HepG2 (cell line): ENCODE measurements around the gene PRR29. TPM values are rescaled to one million over a fixed set of nuclear protein-coding genes. Genes with fewer than 3 reads are reported as not detected.
A peak's percentile ranks its signal among the peaks of the same experiment; 100 is the strongest.

Source experiments
- ATRX ChIP-seq: sonication (generic); formaldehyde crosslinking; IDR thresholded peaks from 2 replicates; pipeline ENCODE4 v1.4.0; 2020; ENCODE audit warnings: missing genetic modification reagents, borderline replicate concordance
- E2F2 ChIP-seq: sonication (generic); formaldehyde crosslinking; IDR thresholded peaks from 2 replicates; pipeline ENCODE4 v1.4.0; 2020; ENCODE audit warnings: missing genetic modification reagents, borderline replicate concordance
- ETV5 ChIP-seq: IDR thresholded peaks from 2 replicates; pipeline ENCODE4 v1.6.1; 2018; ENCODE audit warnings: missing biosample characterization, missing genetic modification reagents, inconsistent platforms, borderline replicate concordance
- FOXC1 ChIP-seq: sonication (generic); formaldehyde crosslinking; IDR thresholded peaks from 2 replicates; pipeline ENCODE4 v1.8.0; 2022; ENCODE audit warnings: mild to moderate bottlenecking, missing genetic modification reagents, borderline replicate concordance
- FOXP4 ChIP-seq: sonication (generic); formaldehyde crosslinking; IDR thresholded peaks from 2 replicates; pipeline ENCODE4 v1.4.0; 2020; ENCODE audit warnings: missing genetic modification reagents
- GLI4 ChIP-seq: sonication (generic); formaldehyde crosslinking; IDR thresholded peaks from 2 replicates; pipeline ENCODE4 v1.5.1; 2020; ENCODE audit warnings: missing genetic modification reagents, mild to moderate bottlenecking, moderate library complexity, borderline replicate concordance
- HMG20A ChIP-seq: IDR thresholded peaks from 2 replicates; pipeline ENCODE4 v1.6.1; 2016; ENCODE audit warnings: borderline replicate concordance
- KDM5A ChIP-seq: fragments of 200-600 bp; sonication (generic); IDR thresholded peaks from 2 replicates; pipeline ENCODE4 v1.7.0; 2018; ENCODE audit warnings: antibody characterized with exemption, mild to moderate bottlenecking, low read length, borderline replicate concordance
- MXI1 ChIP-seq: IDR thresholded peaks from 3 replicates; pipeline ENCODE4 v1.6.1; 2012; ENCODE audit warnings: low read depth, low read length, inconsistent platforms, borderline replicate concordance
- PCBP1 ChIP-seq: fragments of 200-400 bp; formaldehyde crosslinking; IDR thresholded peaks from 2 replicates; pipeline ENCODE4 v1.6.1; 2017; ENCODE audit warnings: mild to moderate bottlenecking, low read depth, low read length, borderline replicate concordance
- PTBP1 ChIP-seq: fragments of 200-400 bp; formaldehyde crosslinking; IDR thresholded peaks from 2 replicates; pipeline ENCODE4 v1.6.1; 2018; ENCODE audit warnings: low read length, low read depth; ENCODE audit not compliant: poor library complexity, severe bottlenecking
- RCOR2 ChIP-seq: IDR thresholded peaks from 2 replicates; pipeline ENCODE4 v1.6.1; 2016; ENCODE audit warnings: missing biosample characterization, missing genetic modification reagents
- SALL1 ChIP-seq: sonication (generic); formaldehyde crosslinking; IDR thresholded peaks from 2 replicates; pipeline ENCODE4 v1.8.0; 2022; ENCODE audit warnings: mild to moderate bottlenecking, missing genetic modification reagents
- SCMH1 ChIP-seq: sonication (generic); formaldehyde crosslinking; IDR thresholded peaks from 2 replicates; pipeline ENCODE4 v1.9.0; 2021; ENCODE audit warnings: missing genetic modification reagents, mild to moderate bottlenecking, borderline replicate concordance
- SMAD3 ChIP-seq: sonication (generic); formaldehyde crosslinking; IDR thresholded peaks from 2 replicates; pipeline ENCODE4 v1.4.0; 2020; ENCODE audit warnings: missing genetic modification reagents
- SOX5 ChIP-seq: IDR thresholded peaks from 2 replicates; pipeline ENCODE4 v1.6.1; 2016; ENCODE audit warnings: borderline replicate concordance
- TBX3 ChIP-seq: fragments of 450-650 bp; IDR thresholded peaks from 2 replicates; pipeline ENCODE4 v1.6.1; 2017; ENCODE audit warnings: antibody characterized with exemption, mild to moderate bottlenecking, inconsistent platforms, borderline replicate concordance
- TCF7 ChIP-seq: sonication (generic); IDR thresholded peaks from 2 replicates; pipeline ENCODE4 v1.6.1; 2016; ENCODE audit warnings: antibody characterized with exemption, low read depth
- YEATS2 ChIP-seq: sonication (generic); formaldehyde crosslinking; IDR thresholded peaks from 2 replicates; pipeline ENCODE4 v1.4.0; 2020; ENCODE audit warnings: missing genetic modification reagents, borderline replicate concordance
- ZFP90 ChIP-seq: sonication (generic); formaldehyde crosslinking; IDR thresholded peaks from 2 replicates; pipeline ENCODE4 v1.8.0; 2022; ENCODE audit warnings: missing genetic modification reagents, mild to moderate bottlenecking, inconsistent platforms, borderline replicate concordance
- ZGPAT ChIP-seq: IDR thresholded peaks from 2 replicates; pipeline ENCODE4 v1.6.1; 2016; ENCODE audit warnings: mild to moderate bottlenecking
- ZMYM3 ChIP-seq: sonication (generic); formaldehyde crosslinking; IDR thresholded peaks from 2 replicates; pipeline ENCODE4 v1.5.1; 2020; ENCODE audit warnings: mild to moderate bottlenecking, missing genetic modification reagents
- ZNF138 ChIP-seq: sonication (generic); formaldehyde crosslinking; IDR thresholded peaks from 2 replicates; pipeline ENCODE4 v1.5.0; 2020; ENCODE audit warnings: mild to moderate bottlenecking, low read depth, missing genetic modification reagents
- ZNF18 ChIP-seq: sonication (generic); formaldehyde crosslinking; IDR thresholded peaks from 2 replicates; pipeline ENCODE4 v1.8.0; 2022; ENCODE audit warnings: mild to moderate bottlenecking, missing genetic modification reagents; ENCODE audit not compliant: insufficient replicate concordance
- ZNF776 ChIP-seq: sonication (generic); formaldehyde crosslinking; IDR thresholded peaks from 2 replicates; pipeline ENCODE4 v1.4.0; 2020; ENCODE audit warnings: mild to moderate bottlenecking, missing genetic modification reagents
- polyA plus RNA-seq, 8 experiments: library from polyadenylated mRNA; depleted of rRNA in 3 of 8; stranded (reverse) in 7 of 8; unstranded in 1 of 8; fragments of >200 nt; fragmentation: Illumina TruSeq in 4 of 8; extraction: Trizol in 4 of 8; gene quantifications; 2 replicates each; pipeline versions ENCODE4 v1.2.1 to v1.2.3, GENCODE V29; 2011 to 2016; ENCODE audit warnings: low read depth in 4 of 8, missing spikeins in 1 of 8, mixed read lengths in 1 of 8; ENCODE audit not compliant: insufficient read depth in 1 of 8
- total RNA-seq, 5 experiments: library from RNA; depleted of rRNA; stranded (reverse); fragments of >200 nt; fragmentation: Illumina TruSeq; extraction: Trizol; gene quantifications; 2 replicates each; pipeline ENCODE4 v1.2.3, GENCODE V29; 2016; ENCODE audit warnings: low read depth in 1 of 5

Gene PRR29
- total and polyA plus RNA-seq, 2 of the 13 experiments (the other 11 are each of a cell fraction or from before 2014, with no cell fraction given), result 0.07 to 0.20 TPM

GRCh38 chr17:63962298-63962744 lies 35.8 kb upstream of the PRR29 start (continued):
- TF ChIP-seq ETV5 (CRISPR knock-in tag) (no peak), ZMYM3 (CRISPR knock-in tag) (peak; percentile 13; the same call in 1 of the 2 replicates), E2F2 (no peak), FOXC1 (no peak), PCBP1 (no peak), KDM5A (no peak), HMG20A (CRISPR knock-in tag) (peak; percentile 97; the same call in 1 of the 2 replicates), FOXP4 (CRISPR knock-in tag) (peak; percentile 61), TBX3 (peak; percentile 60; the same call in 1 of the 2 replicates), GLI4 (CRISPR knock-in tag) (0 out of 2 replicates have a peak, but pooled peaks have one; percentile 39), ZNF776 (CRISPR knock-in tag) (no peak), TCF7 (0 out of 2 replicates have a peak, but pooled peaks have one; percentile 39), RCOR2 (CRISPR knock-in tag) (peak; percentile 61; the same call in 1 of the 2 replicates), MXI1 (peak; percentile 24; the same call in 1 of the 3 replicates), SCMH1 (CRISPR knock-in tag) (no peak), ZFP90 (CRISPR knock-in tag) (0 out of 2 replicates have a peak, but pooled peaks have one; percentile 26), YEATS2 (CRISPR knock-in tag) (peak; percentile 17; the same call in 1 of the 2 replicates), SMAD3 (CRISPR knock-in tag) (0 out of 2 replicates have a peak, but pooled peaks have one; percentile 47), ZNF138 (no peak), PTBP1 (no peak), ZNF18 (CRISPR knock-in tag) (no peak), ZGPAT (CRISPR knock-in tag) (peak; percentile 59; the same call in 1 of the 2 replicates), SALL1 (CRISPR knock-in tag) (peak; percentile 71; the same call in 1 of the 2 replicates), SOX5 (CRISPR knock-in tag) (peak; percentile 65), ATRX (no peak)
